Measurements from ENCODE around the gene HAVCR1.
"Not testable (repeated sequence)": the region's sequence is repeated elsewhere in the genome, so short reads cannot be mapped to it uniquely, and the experiment has no call there.

The HAVCR1 gene

DNA sequence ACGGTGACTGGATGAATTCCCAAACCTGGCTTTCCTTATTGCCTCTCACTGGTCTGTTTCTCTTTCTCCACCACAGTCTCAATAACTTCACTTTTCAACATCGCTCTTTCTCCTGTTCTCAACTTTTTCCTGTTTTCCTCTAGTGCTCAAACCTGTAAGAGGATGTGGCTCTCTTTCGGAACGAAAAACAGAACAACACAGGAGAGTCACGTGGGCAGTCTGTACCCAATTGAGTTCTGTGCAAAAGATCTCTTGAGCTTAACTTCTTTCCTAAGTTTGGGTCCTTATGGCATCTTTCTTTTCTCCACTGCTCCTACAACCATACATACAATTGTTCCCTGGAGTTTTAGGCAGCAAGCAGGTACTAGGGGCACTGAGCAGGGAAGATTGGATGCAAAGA, 8.9 kb downstream of the HAVCR1 start:
- no peak overlapping the region for H3K9ac ChIP-seq (ENCODE audit: low read length)
- no peak for DNase-seq
- no peaks in the 10 kb centered on the region for H3K27me3 ChIP-seq (ENCODE audit: insufficient read depth, low read length)
- H3K18ac ChIP-seq (ENCODE audit: low read length) = no peak overlapping the region
- H3K79me2 ChIP-seq (ENCODE audit: control insufficient read depth, insufficient read depth, low read length, poor library complexity) = no peaks in the 10 kb centered on the region
- no peak overlapping the region for H3K23ac ChIP-seq (ENCODE audit: low read length)
- peak overlapping the region; percentile 21 for H2BK120ac ChIP-seq (ENCODE audit: insufficient read depth, low read length, poor library complexity)
- H3K4me1 ChIP-seq (ENCODE audit: control insufficient read depth in 1 of 2, insufficient read depth in 2 of 2, low read length in 2 of 2) = peaks cover 9 to 20% of the 10 kb centered on the region in 2 experiments
- no peak overlapping the region for H3K14ac ChIP-seq (ENCODE audit: low read length)
- H3K4ac ChIP-seq (ENCODE audit: low read depth, low read length) = no peak overlapping the region
- peak overlapping the region; percentile 91 for H2BK12ac ChIP-seq (ENCODE audit: low read length)
- no peak overlapping the region for H4K12ac ChIP-seq (ENCODE audit: low read depth, low read length)
- H4K8ac ChIP-seq (ENCODE audit: low read depth, low read length) = peak overlapping the region; percentile 58
- no peaks in the 10 kb centered on the region for H3K36me3 ChIP-seq (ENCODE audit: control insufficient read depth in 1 of 2, insufficient read depth in 2 of 2, low read length in 2 of 2)
- H4K91ac ChIP-seq (ENCODE audit: low read depth, low read length) = peak overlapping the region; percentile 50
- peak overlapping the region; percentile 45 for H2AFZ ChIP-seq (ENCODE audit: insufficient read depth, low read length, poor library complexity)
- peaks cover 18% of the 10 kb centered on the region for H3K79me1 ChIP-seq (ENCODE audit: low read length)
- H3K27ac ChIP-seq (ENCODE audit: low read depth, low read length) = peak overlapping the region; percentile 91
- H3K4me3 ChIP-seq (ENCODE audit: low read depth, low read length) = no peak overlapping the region
- no CpG with 5 or more reads among the region's 5 CpGs for WGBS (ENCODE audit: extremely low coverage, insufficient coverage, insufficient read length)
- no peaks in the 10 kb centered on the region for H3K9me3 ChIP-seq (ENCODE audit: insufficient read depth, low read depth, low read length)
- H2AK5ac ChIP-seq (ENCODE audit: low read length) = no peak overlapping the region
- H3K4me2 ChIP-seq (ENCODE audit: low read length) = peak overlapping the region; percentile 11
- H2BK5ac ChIP-seq (ENCODE audit: low read depth, low read length, poor library complexity) = peak overlapping the region; percentile 89

DNA sequence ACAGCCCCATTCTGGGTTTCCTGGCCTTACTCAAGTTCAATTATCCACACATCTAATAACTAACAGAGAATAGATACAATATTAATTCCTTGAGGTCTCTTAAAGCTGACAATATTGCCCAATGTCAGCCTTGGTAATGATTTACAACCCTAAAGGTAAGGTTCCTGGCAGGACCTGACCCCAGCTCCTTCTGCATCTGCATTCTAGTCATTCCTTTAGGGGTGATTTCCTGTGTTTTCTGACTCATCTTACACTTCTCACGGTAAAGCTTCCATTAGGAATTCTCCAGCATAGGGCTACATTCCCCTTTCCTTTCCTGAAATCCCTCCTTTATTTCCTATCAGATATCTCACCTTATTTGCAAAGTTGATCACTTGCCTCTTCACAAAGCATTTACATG, 9.3 kb downstream of the HAVCR1 start:
- Histone ChIP-seq H3K9ac (ENCODE audit: low read length) (no peak overlapping the region), H2BK12ac (ENCODE audit: low read length) (no peak overlapping the region), H3K4me1 (ENCODE audit: control insufficient read depth in 1 of 2, insufficient read depth in 2 of 2, low read length in 2 of 2) (peaks cover 9 to 20% of the 10 kb centered on the region in 2 experiments), H4K8ac (ENCODE audit: low read depth, low read length) (no peak overlapping the region), H3K4me2 (ENCODE audit: low read length) (peak overlapping the region; percentile 11), H3K79me2 (ENCODE audit: control insufficient read depth, insufficient read depth, low read length, poor library complexity) (no peaks in the 10 kb centered on the region), H2AFZ (ENCODE audit: insufficient read depth, low read length, poor library complexity) (no peak overlapping the region), H3K4me3 (ENCODE audit: low read depth, low read length) (no peak overlapping the region), H2AK5ac (ENCODE audit: low read length) (no peak overlapping the region), H3K23ac (ENCODE audit: low read length) (no peak overlapping the region), H2BK120ac (ENCODE audit: insufficient read depth, low read length, poor library complexity) (peak overlapping the region; percentile 21), H3K36me3 (ENCODE audit: control insufficient read depth in 1 of 2, insufficient read depth in 2 of 2, low read length in 2 of 2) (no peaks in the 10 kb centered on the region), H3K79me1 (ENCODE audit: low read length) (peaks cover 18% of the 10 kb centered on the region), H3K27me3 (ENCODE audit: insufficient read depth, low read length) (no peaks in the 10 kb centered on the region), H2BK5ac (ENCODE audit: low read depth, low read length, poor library complexity) (peak overlapping the region; percentile 89), H3K9me3 (ENCODE audit: insufficient read depth, low read depth, low read length) (no peaks in the 10 kb centered on the region), H3K18ac (ENCODE audit: low read length) (no peak overlapping the region), H3K14ac (ENCODE audit: low read length) (no peak overlapping the region), H4K91ac (ENCODE audit: low read depth, low read length) (no peak overlapping the region), H3K4ac (ENCODE audit: low read depth, low read length) (no peak overlapping the region), H3K27ac (ENCODE audit: low read depth, low read length) (peak overlapping the region; percentile 91), H4K12ac (ENCODE audit: low read depth, low read length) (no peak overlapping the region)
- DNase-seq = peak; percentile 32 to 45
- no CpG with 5 or more reads among the region's 1 CpG for WGBS (ENCODE audit: extremely low coverage, insufficient coverage, insufficient read length)

DNA sequence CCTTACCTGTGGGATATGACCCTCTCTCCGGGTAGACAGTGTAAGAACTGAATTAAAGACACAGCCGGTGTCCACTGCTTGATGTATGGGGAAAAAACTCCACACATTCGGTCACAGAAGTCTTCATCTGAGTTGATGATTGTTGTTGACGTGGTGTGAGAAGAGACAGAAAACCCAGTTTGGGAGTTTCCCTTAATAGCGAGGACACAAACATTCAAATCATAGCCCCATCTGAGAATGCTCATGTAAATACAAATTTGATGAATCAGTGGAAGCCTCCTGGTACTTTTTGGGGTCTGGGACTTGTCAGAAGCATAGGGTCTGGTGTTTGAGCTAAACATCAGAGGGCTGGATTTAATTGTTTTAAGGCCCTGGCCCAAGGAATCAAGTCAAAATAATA, 11.0 kb downstream of the HAVCR1 start:
- Histone ChIP-seq H3K4ac (ENCODE audit: low read depth, low read length) (no peak overlapping the region), H3K4me3 (ENCODE audit: low read depth, low read length) (no peak overlapping the region), H4K8ac (ENCODE audit: low read depth, low read length) (peak overlapping the region; percentile 66), H3K14ac (ENCODE audit: low read length) (no peak overlapping the region), H3K36me3 (ENCODE audit: control insufficient read depth in 1 of 2, insufficient read depth in 2 of 2, low read length in 2 of 2) (no peaks in the 10 kb centered on the region), H3K79me2 (ENCODE audit: control insufficient read depth, insufficient read depth, low read length, poor library complexity) (no peaks in the 10 kb centered on the region), H2AFZ (ENCODE audit: insufficient read depth, low read length, poor library complexity) (no peak overlapping the region), H3K27ac (ENCODE audit: low read depth, low read length) (peak overlapping the region; percentile 71), H3K18ac (ENCODE audit: low read length) (no peak overlapping the region), H2BK120ac (ENCODE audit: insufficient read depth, low read length, poor library complexity) (peak overlapping the region; percentile 29), H2BK5ac (ENCODE audit: low read depth, low read length, poor library complexity) (peak overlapping the region; percentile 85), H3K4me1 (ENCODE audit: control insufficient read depth in 1 of 2, insufficient read depth in 2 of 2, low read length in 2 of 2) (peaks cover 9 to 20% of the 10 kb centered on the region in 2 experiments), H3K9ac (ENCODE audit: low read length) (no peak overlapping the region), H4K91ac (ENCODE audit: low read depth, low read length) (peak overlapping the region; percentile 87), H2BK12ac (ENCODE audit: low read length) (peak overlapping the region; percentile 42), H3K79me1 (ENCODE audit: low read length) (peaks cover 18% of the 10 kb centered on the region), H4K12ac (ENCODE audit: low read depth, low read length) (no peak overlapping the region), H3K4me2 (ENCODE audit: low read length) (peak overlapping the region; percentile 4), H2AK5ac (ENCODE audit: low read length) (no peak overlapping the region), H3K23ac (ENCODE audit: low read length) (no peak overlapping the region), H3K27me3 (ENCODE audit: insufficient read depth, low read length) (no peaks in the 10 kb centered on the region), H3K9me3 (ENCODE audit: insufficient read depth, low read depth, low read length) (no peaks in the 10 kb centered on the region)
- no peak for DNase-seq
- no CpG with 5 or more reads among the region's 5 CpGs for WGBS (ENCODE audit: extremely low coverage, insufficient coverage, insufficient read length)

DNA sequence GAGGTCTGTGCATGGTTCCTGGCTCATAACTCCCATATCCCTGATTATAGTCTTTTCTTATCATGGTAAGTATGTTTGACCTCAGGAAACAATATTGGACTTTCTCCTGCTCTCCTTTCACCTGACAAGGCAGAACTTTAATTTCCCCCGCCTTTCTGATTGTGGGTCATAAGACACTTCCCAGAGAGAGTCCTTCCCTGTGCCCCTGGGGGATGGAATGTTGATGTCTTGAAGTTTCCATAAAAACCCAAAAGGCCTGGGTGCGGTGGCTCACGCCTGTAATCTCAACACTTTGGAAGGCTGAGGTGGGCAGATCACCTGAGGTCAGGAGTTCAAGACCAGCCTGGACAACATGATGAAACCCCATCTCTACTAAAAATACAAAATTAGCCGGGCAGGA, 11.9 kb downstream of the HAVCR1 start:
- peaks cover 18% of the 10 kb centered on the region for H3K79me1 ChIP-seq (ENCODE audit: low read length)
- not testable (repeated sequence) for H3K27me3 ChIP-seq (ENCODE audit: insufficient read depth, low read length); H3K36me3 ChIP-seq (ENCODE audit: control insufficient read depth in 1 of 2, insufficient read depth in 2 of 2, low read length in 2 of 2); H3K27ac ChIP-seq (ENCODE audit: low read depth, low read length); H2AK5ac ChIP-seq (ENCODE audit: low read length); H3K4me2 ChIP-seq (ENCODE audit: low read length); H4K8ac ChIP-seq (ENCODE audit: low read depth, low read length); DNase-seq; H3K23ac ChIP-seq (ENCODE audit: low read length); H2BK120ac ChIP-seq (ENCODE audit: insufficient read depth, low read length, poor library complexity); H3K4ac ChIP-seq (ENCODE audit: low read depth, low read length); H3K79me2 ChIP-seq (ENCODE audit: control insufficient read depth, insufficient read depth, low read length, poor library complexity); H3K4me3 ChIP-seq (ENCODE audit: low read depth, low read length); H3K14ac ChIP-seq (ENCODE audit: low read length); H2AFZ ChIP-seq (ENCODE audit: insufficient read depth, low read length, poor library complexity); H3K18ac ChIP-seq (ENCODE audit: low read length); H4K12ac ChIP-seq (ENCODE audit: low read depth, low read length); H3K9me3 ChIP-seq (ENCODE audit: insufficient read depth, low read depth, low read length); H3K9ac ChIP-seq (ENCODE audit: low read length); H2BK5ac ChIP-seq (ENCODE audit: low read depth, low read length, poor library complexity)
- peaks cover 9 to 20% of the 10 kb centered on the region in 2 experiments for H3K4me1 ChIP-seq (ENCODE audit: control insufficient read depth in 1 of 2, insufficient read depth in 2 of 2, low read length in 2 of 2)
- H4K91ac ChIP-seq (ENCODE audit: low read depth, low read length) = peak overlapping the region; percentile 42
- WGBS (ENCODE audit: extremely low coverage, insufficient coverage, insufficient read length) = no CpG with 5 or more reads among the region's 4 CpGs
- peak overlapping the region; percentile 82 for H2BK12ac ChIP-seq (ENCODE audit: low read length)
